Neural cell (in vitro differentiated cells): ENCODE measurements around the gene B9D1. TPM values are rescaled to one million over a fixed set of nuclear protein-coding genes. Genes with fewer than 3 reads are reported as not detected.

Experiments
- H2AFZ ChIP-seq: fragments of 200-600, 300-800 bp; sonication (generic), shearing (Covaris generic); 2 replicates; pipeline ENCODE4 v1.6.0; 2014; ENCODE audit warnings: low read depth, mild to moderate bottlenecking, antibody characterized with exemption, low read length, moderate library complexity
- H3F3A ChIP-seq: fragments of 200-600 bp; shearing (Covaris generic); 2 replicates; pipeline ENCODE4 v1.6.1; 2016; ENCODE audit warnings: mild to moderate bottlenecking, moderate library complexity, mixed read lengths, antibody characterized with exemption, low read length; ENCODE audit not compliant: insufficient read depth, poor library complexity, severe bottlenecking
- H3K27ac ChIP-seq: fragments of 200-600, 300-800 bp; sonication (generic), shearing (Covaris generic); 2 replicates; pipeline ENCODE4 v1.5.1; 2014; ENCODE audit warnings: mild to moderate bottlenecking, low read length, moderate library complexity
- H3K27me3 ChIP-seq: fragments of 300-800, 200-600 bp; sonication (generic), shearing (Covaris generic); 2 replicates; pipeline ENCODE4 v1.6.0; 2014; ENCODE audit warnings: mild to moderate bottlenecking, low read depth, low read length, moderate library complexity; ENCODE audit not compliant: insufficient read depth
- H3K36me3 ChIP-seq: fragments of 300-800, 200-600 bp; sonication (generic), shearing (Covaris generic); 2 replicates; pipeline ENCODE4 v1.5.1; 2014; ENCODE audit warnings: mild to moderate bottlenecking, antibody characterized with exemption, low read length, moderate library complexity; ENCODE audit not compliant: insufficient read depth
- H3K4me2 ChIP-seq: fragments of 300-800, 200-600 bp; sonication (generic), shearing (Covaris generic); 2 replicates; pipeline ENCODE4 v1.6.0; 2014; ENCODE audit warnings: mild to moderate bottlenecking, low read length
- H3K4me3 ChIP-seq: fragments of 300-800, 200-600 bp; sonication (generic), shearing (Covaris generic); 2 replicates; pipeline ENCODE4 v1.5.1; 2014; ENCODE audit warnings: mild to moderate bottlenecking, low read length, moderate library complexity
- H3K79me2 ChIP-seq: fragments of 200-600 bp; shearing (Covaris generic); replicated peaks from 2 replicates; pipeline ENCODE4 v1.6.0; 2014; ENCODE audit warnings: mild to moderate bottlenecking, low read length, moderate library complexity; ENCODE audit not compliant: insufficient read depth
- H3K9ac ChIP-seq: fragments of 300-800, 200-600 bp; sonication (generic), shearing (Covaris generic); 2 replicates; pipeline ENCODE4 v1.6.1; 2016; ENCODE audit warnings: mild to moderate bottlenecking, low read length, mixed read lengths
- H3K9me2 ChIP-seq: fragments of 200-600 bp; shearing (Covaris generic); 2 replicates; pipeline ENCODE4 v1.6.1; 2016; ENCODE audit warnings: mild to moderate bottlenecking, low read length, mixed read lengths; ENCODE audit not compliant: insufficient read depth
- H3K9me3 ChIP-seq: fragments of 200-600, 300-800 bp; sonication (generic), shearing (Covaris generic); 2 replicates; pipeline ENCODE4 v1.6.1; 2016; ENCODE audit warnings: mild to moderate bottlenecking, mixed run types, low read length, moderate library complexity, mixed read lengths
- H4K20me1 ChIP-seq: fragments of 200-600 bp; shearing (Covaris generic); 2 replicates; pipeline ENCODE4 v1.6.1; 2016; ENCODE audit warnings: mild to moderate bottlenecking, mixed run types; ENCODE audit not compliant: insufficient read depth
- CTCF ChIP-seq: fragments of 450-650 bp; IDR thresholded peaks from 2 replicates; pipeline ENCODE4 v1.5.1; 2014; ENCODE audit warnings: antibody characterized with exemption, mild to moderate bottlenecking, moderate library complexity; ENCODE audit not compliant: poor library complexity, severe bottlenecking
- EP300 ChIP-seq: fragments of 450-650 bp; conservative IDR thresholded peaks from 2 replicates; pipeline ENCODE4 v1.6.1; 2014; ENCODE audit warnings: antibody characterized with exemption, mild to moderate bottlenecking, moderate library complexity; ENCODE audit not compliant: poor library complexity, severe bottlenecking
- EZH2 ChIP-seq: fragments of 200-600, 300-800 bp; shearing (Covaris generic), sonication (generic); IDR thresholded peaks from 2 replicates; pipeline ENCODE4 v1.6.1; 2014; ENCODE audit warnings: antibody characterized with exemption, low read length, borderline replicate concordance, mild to moderate bottlenecking; ENCODE audit not compliant: insufficient read depth, poor library complexity, severe bottlenecking
- MXI1 ChIP-seq: fragments of 450-650 bp; conservative IDR thresholded peaks from 2 replicates; pipeline ENCODE4 v1.6.1; 2014; ENCODE audit warnings: antibody characterized with exemption, mild to moderate bottlenecking; ENCODE audit not compliant: poor library complexity, severe bottlenecking
- POLR2AphosphoS5 ChIP-seq: IDR thresholded peaks from 2 replicates; pipeline ENCODE4 v1.6.1; 2012
- RAD21 ChIP-seq: fragments of 450-650 bp; conservative IDR thresholded peaks from 2 replicates; pipeline ENCODE4 v1.6.1; 2014; ENCODE audit warnings: antibody characterized with exemption, mild to moderate bottlenecking, moderate library complexity
- REST ChIP-seq: IDR thresholded peaks from 2 replicates; pipeline ENCODE4 v1.6.1; 2012; ENCODE audit warnings: borderline replicate concordance
- SMC3 ChIP-seq: fragments of 450-650 bp; conservative IDR thresholded peaks from 2 replicates; pipeline ENCODE4 v1.6.1; 2014; ENCODE audit warnings: antibody characterized with exemption, mild to moderate bottlenecking, moderate library complexity; ENCODE audit not compliant: poor library complexity
- TAF1 ChIP-seq: IDR thresholded peaks from 2 replicates; pipeline ENCODE4 v1.6.1; 2012; ENCODE audit warnings: low read depth
- polyA plus RNA-seq: library from polyadenylated mRNA; depleted of rRNA; stranded (reverse); fragments of >200 nt; gene quantifications from 2 replicates; pipeline ENCODE4 v1.2.3, GENCODE V29; 2014

Gene B9D1
- polyA plus RNA-seq, 1 donor from 2014 or later: 32.0 TPM

GRCh38 chr17:19381741-19382444 lies 19.4 kb upstream of the B9D1 start:
- no peaks in the 10 kb centered on the region for H3K27me3 ChIP-seq
- H3K9me2 ChIP-seq: no peaks in the 10 kb centered on the region
- TF ChIP-seq EP300: no peak
- TF ChIP-seq MXI1: no peak
- no peak for TF ChIP-seq REST
- no peak for TF ChIP-seq TAF1
- no peak for TF ChIP-seq SMC3
- no peak for TF ChIP-seq EZH2
- no peak for TF ChIP-seq RAD21
- TF ChIP-seq CTCF: no peak
- TF ChIP-seq POLR2AphosphoS5: no peak
- no peaks in the 10 kb centered on the region for H3F3A ChIP-seq
- H3K4me2 ChIP-seq: no peak overlapping the region
- peaks cover 5% of the 10 kb centered on the region for H3K36me3 ChIP-seq
- H3K4me3 ChIP-seq: no peak overlapping the region
- peaks cover 12% of the 10 kb centered on the region for H3K79me2 ChIP-seq
- H4K20me1 ChIP-seq: no peaks in the 10 kb centered on the region
- no peak overlapping the region for H3K27ac ChIP-seq
- no peak overlapping the region for H2AFZ ChIP-seq
- no peaks in the 10 kb centered on the region for H3K9me3 ChIP-seq
- H3K9ac ChIP-seq: no peak overlapping the region

- Histone ChIP-seq H3K27ac (no peak overlapping the region), H4K20me1 (no peaks in the 10 kb centered on the region), H3K9ac (no peak overlapping the region), H3K27me3 (no peaks in the 10 kb centered on the region), H3K79me2 (peaks cover 13% of the 10 kb centered on the region), H3K4me2 (no peak overlapping the region), H3K9me2 (no peaks in the 10 kb centered on the region), H3K9me3 (no peaks in the 10 kb centered on the region), H3K36me3 (peaks cover 5% of the 10 kb centered on the region), H2AFZ (no peak overlapping the region), H3K4me3 (no peak overlapping the region), H3F3A (no peaks in the 10 kb centered on the region)
- TF ChIP-seq RAD21 (no peak), EZH2 (no peak), POLR2AphosphoS5 (no peak), MXI1 (no peak), EP300 (no peak), CTCF (no peak), SMC3 (no peak), TAF1 (no peak), REST (no peak)
Measured at GRCh38 chr17:19381361-19381740, 18.8 kb upstream of the B9D1 start.
